ENCODE results near the gene RAC2.

The RAC2 gene

DNA sequence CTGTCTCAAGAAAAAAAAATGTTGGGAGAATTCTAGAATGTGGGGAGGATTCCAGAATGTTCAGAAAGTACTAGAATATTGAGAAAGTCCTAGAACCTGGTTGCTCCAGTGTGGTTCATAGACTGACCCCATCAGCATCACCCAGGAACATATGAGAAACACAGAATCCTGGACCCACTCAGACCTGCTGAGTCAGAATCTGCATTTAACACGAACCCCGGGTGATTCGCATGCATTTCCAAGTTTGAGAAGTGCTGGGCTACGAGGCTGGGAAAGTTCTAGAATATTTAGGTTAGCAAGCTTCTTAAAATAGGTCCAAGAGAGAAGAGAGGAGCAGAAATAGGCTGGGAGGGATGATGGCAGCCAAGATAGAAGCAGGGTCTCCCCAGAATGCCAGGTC is 62.4 kb downstream of the RAC2 start:
- Histone ChIP-seq H3K4me2 (no peak overlapping the region), H3K4me1 (ENCODE audit: low read depth, poor library complexity, severe bottlenecking) (no peaks in the 10 kb centered on the region), H4K20me1 (ENCODE audit: insufficient read depth) (no peaks in the 10 kb centered on the region), H3K27me3 (ENCODE audit: insufficient read depth, low read depth) (peaks cover 4% of the 10 kb centered on the region; the same call in 1 of the 2 replicates), H3K79me2 (ENCODE audit: insufficient read depth, low read depth) (no peaks in the 10 kb centered on the region), H3K27ac (no peak overlapping the region), H3K4me3 (IDR thresholded peaks at IDR 0.05; ENCODE audit: insufficient read depth, low read depth, low read length) (no peak overlapping the region), H2AFZ (ENCODE audit: low read depth) (no peak overlapping the region), H3K9ac (no peak overlapping the region), H3K36me3 (ENCODE audit: insufficient read depth) (no peaks in the 10 kb centered on the region)
- TF ChIP-seq, protein P1, sequence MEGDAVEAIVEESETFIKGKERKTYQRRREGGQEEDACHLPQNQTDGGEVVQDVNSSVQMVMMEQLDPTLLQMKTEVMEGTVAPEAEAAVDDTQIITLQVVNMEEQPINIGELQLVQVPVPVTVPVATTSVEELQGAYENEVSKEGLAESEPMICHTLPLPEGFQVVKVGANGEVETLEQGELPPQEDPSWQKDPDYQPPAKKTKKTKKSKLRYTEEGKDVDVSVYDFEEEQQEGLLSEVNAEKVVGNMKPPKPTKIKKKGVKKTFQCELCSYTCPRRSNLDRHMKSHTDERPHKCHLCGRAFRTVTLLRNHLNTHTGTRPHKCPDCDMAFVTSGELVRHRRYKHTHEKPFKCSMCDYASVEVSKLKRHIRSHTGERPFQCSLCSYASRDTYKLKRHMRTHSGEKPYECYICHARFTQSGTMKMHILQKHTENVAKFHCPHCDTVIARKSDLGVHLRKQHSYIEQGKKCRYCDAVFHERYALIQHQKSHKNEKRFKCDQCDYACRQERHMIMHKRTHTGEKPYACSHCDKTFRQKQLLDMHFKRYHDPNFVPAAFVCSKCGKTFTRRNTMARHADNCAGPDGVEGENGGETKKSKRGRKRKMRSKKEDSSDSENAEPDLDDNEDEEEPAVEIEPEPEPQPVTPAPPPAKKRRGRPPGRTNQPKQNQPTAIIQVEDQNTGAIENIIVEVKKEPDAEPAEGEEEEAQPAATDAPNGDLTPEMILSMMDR (conservative IDR thresholded peaks at IDR 0.05; ENCODE audit: low read depth, low read length), result no peak

DNA sequence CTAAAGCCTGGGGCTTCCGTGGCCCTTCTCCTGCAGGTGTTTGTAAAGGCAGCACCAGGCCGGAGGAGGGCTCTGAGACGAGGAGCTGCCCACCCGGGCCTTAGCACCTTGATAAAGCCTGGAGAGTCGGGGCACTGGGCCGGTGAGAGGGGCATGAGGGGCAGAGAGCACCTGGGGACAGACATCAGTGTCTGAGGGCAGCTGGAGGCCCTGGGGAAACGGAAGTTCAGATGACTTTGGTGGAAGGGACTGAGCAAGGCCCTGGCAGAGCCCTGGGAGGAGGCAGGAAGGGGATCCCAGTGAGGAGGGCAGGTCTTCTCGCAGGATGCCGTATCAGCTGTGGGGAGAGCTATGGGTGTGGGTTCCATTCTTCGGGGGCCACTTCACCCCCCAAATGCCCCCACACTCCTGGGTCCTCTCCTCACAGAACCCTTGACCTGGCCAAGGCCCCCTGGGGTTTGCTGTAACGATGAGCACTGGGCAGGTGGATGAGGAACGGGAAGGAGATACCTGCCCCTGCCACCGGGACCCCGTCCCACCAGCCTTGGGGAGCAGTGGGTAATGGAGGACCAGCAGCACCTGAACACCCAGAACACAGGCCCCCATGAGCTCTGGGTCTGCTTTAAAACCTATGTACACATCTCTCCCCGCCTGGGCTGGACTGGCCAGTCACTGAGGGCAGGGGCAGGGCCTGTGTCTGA is 63.4 kb downstream of the RAC2 start:
- Histone ChIP-seq H3K27ac (no peak overlapping the region), H4K20me1 (ENCODE audit: insufficient read depth) (no peaks in the 10 kb centered on the region), H3K79me2 (ENCODE audit: insufficient read depth, low read depth) (no peaks in the 10 kb centered on the region), H3K4me1 (ENCODE audit: low read depth, poor library complexity, severe bottlenecking) (no peaks in the 10 kb centered on the region), H3K4me2 (no peak overlapping the region), H3K9ac (no peak overlapping the region), H3K27me3 (ENCODE audit: insufficient read depth, low read depth) (peaks cover 4% of the 10 kb centered on the region; the same call in 1 of the 2 replicates), H2AFZ (ENCODE audit: low read depth) (no peak overlapping the region), H3K36me3 (ENCODE audit: insufficient read depth) (no peaks in the 10 kb centered on the region), H3K4me3 (IDR thresholded peaks at IDR 0.05; ENCODE audit: insufficient read depth, low read depth, low read length) (no peak overlapping the region)
- TF ChIP-seq, protein P1 (conservative IDR thresholded peaks at IDR 0.05; ENCODE audit: low read depth, low read length), result no peak

DNA sequence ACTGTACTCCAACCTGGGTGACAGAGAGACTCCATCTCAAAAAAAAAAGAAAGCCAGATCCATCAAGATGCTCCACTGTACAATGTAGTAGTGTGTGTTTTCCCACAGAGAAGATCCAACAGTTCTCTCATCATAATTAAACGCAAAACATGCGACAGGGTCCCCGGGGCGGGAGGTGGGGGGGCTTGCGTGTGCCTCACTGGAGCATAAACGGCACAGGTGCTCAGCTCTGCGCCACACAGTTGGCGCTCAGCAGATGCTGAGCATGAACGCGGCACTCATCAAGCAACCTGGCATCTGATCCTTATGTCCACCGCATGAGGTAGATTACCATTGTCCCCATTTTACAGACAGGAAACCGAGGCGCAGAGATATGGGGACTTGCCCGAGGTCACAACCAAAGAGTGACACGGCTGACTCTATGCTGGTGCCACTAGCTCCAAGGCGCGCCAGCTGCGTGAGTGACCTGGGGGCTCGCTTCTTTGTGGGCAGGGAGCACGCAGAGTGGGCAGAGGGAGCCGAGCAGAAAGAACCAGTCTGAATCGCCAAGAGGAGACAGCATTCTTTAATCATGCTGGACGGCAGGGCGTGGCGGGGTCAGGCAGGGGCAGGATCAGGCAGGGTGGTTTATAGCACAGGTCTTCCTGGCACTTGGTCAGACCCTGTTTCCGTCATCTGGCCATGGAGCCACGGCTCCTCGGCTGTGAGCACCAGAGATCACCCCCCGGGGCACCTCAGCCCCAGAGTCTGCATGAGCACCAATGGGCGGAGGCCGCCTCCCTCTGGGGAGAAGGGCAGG is 64.2 kb downstream of the RAC2 start:
- H3K36me3 ChIP-seq (ENCODE audit: insufficient read depth), result no peaks in the 10 kb centered on the region
- H3K4me2 ChIP-seq, result no peak overlapping the region
- no peaks in the 10 kb centered on the region for H3K4me1 ChIP-seq (ENCODE audit: low read depth, poor library complexity, severe bottlenecking)
- no peaks in the 10 kb centered on the region for H4K20me1 ChIP-seq (ENCODE audit: insufficient read depth)
- peaks cover 4% of the 10 kb centered on the region; the same call in 1 of the 2 replicates for H3K27me3 ChIP-seq (ENCODE audit: insufficient read depth, low read depth)
- no peak overlapping the region for H3K27ac ChIP-seq
- no peak overlapping the region for H2AFZ ChIP-seq (ENCODE audit: low read depth)
- H3K9ac ChIP-seq, result no peak overlapping the region
- no peaks in the 10 kb centered on the region for H3K79me2 ChIP-seq (ENCODE audit: insufficient read depth, low read depth)
- H3K4me3 ChIP-seq (IDR thresholded peaks at IDR 0.05; ENCODE audit: insufficient read depth, low read depth, low read length), result no peak overlapping the region
- TF ChIP-seq, protein P1 (conservative IDR thresholded peaks at IDR 0.05; ENCODE audit: low read depth, low read length), result no peak

DNA sequence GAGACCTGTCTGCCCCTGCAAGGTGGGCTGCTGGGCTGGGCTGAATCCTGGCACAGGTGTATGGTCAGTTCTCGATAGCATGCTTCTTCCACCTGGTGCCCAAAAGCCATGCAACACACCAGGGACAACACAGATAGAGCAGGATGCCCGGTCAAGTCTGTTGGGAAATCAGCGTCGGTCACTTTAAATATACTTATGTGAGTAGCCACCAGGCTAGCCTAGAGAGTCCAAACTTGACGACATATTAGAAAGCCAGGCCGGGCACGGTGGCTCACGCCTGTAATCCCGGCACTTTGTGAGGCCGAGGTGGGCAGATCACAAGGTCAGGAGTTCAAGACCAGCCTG is 65.0 kb downstream of the RAC2 start:
- Histone ChIP-seq H3K4me3 (IDR thresholded peaks at IDR 0.05; ENCODE audit: insufficient read depth, low read depth, low read length) (no peak overlapping the region), H3K36me3 (ENCODE audit: insufficient read depth) (no peaks in the 10 kb centered on the region), H3K27me3 (ENCODE audit: insufficient read depth, low read depth) (peaks cover 4% of the 10 kb centered on the region; the same call in 1 of the 2 replicates), H3K79me2 (ENCODE audit: insufficient read depth, low read depth) (no peaks in the 10 kb centered on the region), H3K4me1 (ENCODE audit: low read depth, poor library complexity, severe bottlenecking) (no peaks in the 10 kb centered on the region), H3K27ac (no peak overlapping the region), H2AFZ (ENCODE audit: low read depth) (no peak overlapping the region), H3K4me2 (no peak overlapping the region), H4K20me1 (ENCODE audit: insufficient read depth) (no peaks in the 10 kb centered on the region), H3K9ac (no peak overlapping the region)
- TF ChIP-seq, protein P1 (conservative IDR thresholded peaks at IDR 0.05; ENCODE audit: low read depth, low read length), result no peak

Measured in KMS-11 (cell line).